Glomerular visceral epithelial cell (primary cell): Measurements from ENCODE around the gene CFAP73.
"Not testable (repeated sequence)": the region's sequence is repeated elsewhere in the genome, so short reads cannot be mapped to it uniquely, and the experiment has no call there.

ENCODE experiments used
- DNase-seq: peaks from one replicate; pipeline ENCODE4 v3.0.0-alpha.2; 2016; ENCODE audit errors: extremely low spot score

The CFAP73 gene

GRCh38 chr12:113149361-113150150 lies at the start of gene CFAP73:
Gene CFAP73 (plus strand): TSS chr12:113149724. CDS start chr12:113149858, 134 bp downstream.
- DNase-seq: peak; percentile 93

GRCh38 chr12:113099764-113100163 lies 49.8 kb upstream of the CFAP73 start:
- no peak for DNase-seq

- no peak for DNase-seq
These were observed 47.8 kb upstream of the CFAP73 start for GRCh38 chr12:113101751-113102150.

- DNase-seq: no peak
These were observed 46.7 kb upstream of the CFAP73 start for GRCh38 chr12:113102811-113103210.

- DNase-seq: no peak
These were observed 45.6 kb upstream of the CFAP73 start for GRCh38 chr12:113103756-113104450.

GRCh38 chr12:113104953-113105510 lies 44.5 kb upstream of the CFAP73 start:
- DNase-seq: no peak

- no peak for DNase-seq
These were observed 43.8 kb upstream of the CFAP73 start for GRCh38 chr12:113105606-113106271.

- DNase-seq: no peak
These were observed 43.2 kb upstream of the CFAP73 start for GRCh38 chr12:113106361-113106760.

- DNase-seq: no peak
These were observed 41.2 kb upstream of the CFAP73 start for GRCh38 chr12:113108308-113108707.

- DNase-seq: no peak
These were observed 40.2 kb upstream of the CFAP73 start for GRCh38 chr12:113109360-113109759.

GRCh38 chr12:113109872-113110599 lies 39.5 kb upstream of the CFAP73 start:
- no peak for DNase-seq

GRCh38 chr12:113111247-113111646 lies 38.3 kb upstream of the CFAP73 start:
- DNase-seq: no peak

GRCh38 chr12:113112043-113112899 lies 37.3 kb upstream of the CFAP73 start:
- DNase-seq: no peak

GRCh38 chr12:113113397-113113796 lies 36.1 kb upstream of the CFAP73 start:
- DNase-seq: no peak

- no peak for DNase-seq
These were observed 34.9 kb upstream of the CFAP73 start for GRCh38 chr12:113114447-113115178.

GRCh38 chr12:113115455-113116126 lies 33.9 kb upstream of the CFAP73 start:
- DNase-seq: no peak

- DNase-seq: no peak
These were observed 32.6 kb upstream of the CFAP73 start for GRCh38 chr12:113116875-113117274.

GRCh38 chr12:113117684-113118083 lies 31.8 kb upstream of the CFAP73 start:
- DNase-seq: not testable (repeated sequence)

- no peak for DNase-seq
These were observed 31.4 kb upstream of the CFAP73 start for GRCh38 chr12:113118142-113118541.
